ENCODE data around the gene PLEKHA6.
A peak's percentile ranks its signal among the peaks of the same experiment; 100 is the strongest.

The PLEKHA6 gene

GRCh38 chr1:204353213-204353910 is 6.4 kb downstream of the PLEKHA6 start:
- TF ChIP-seq CTCF (IDR thresholded peaks at IDR 0.05; ENCODE audit: low read depth, low read length) = no peak
- no peak for DNase-seq (ENCODE audit: extremely low read depth, low read depth)

DNA sequence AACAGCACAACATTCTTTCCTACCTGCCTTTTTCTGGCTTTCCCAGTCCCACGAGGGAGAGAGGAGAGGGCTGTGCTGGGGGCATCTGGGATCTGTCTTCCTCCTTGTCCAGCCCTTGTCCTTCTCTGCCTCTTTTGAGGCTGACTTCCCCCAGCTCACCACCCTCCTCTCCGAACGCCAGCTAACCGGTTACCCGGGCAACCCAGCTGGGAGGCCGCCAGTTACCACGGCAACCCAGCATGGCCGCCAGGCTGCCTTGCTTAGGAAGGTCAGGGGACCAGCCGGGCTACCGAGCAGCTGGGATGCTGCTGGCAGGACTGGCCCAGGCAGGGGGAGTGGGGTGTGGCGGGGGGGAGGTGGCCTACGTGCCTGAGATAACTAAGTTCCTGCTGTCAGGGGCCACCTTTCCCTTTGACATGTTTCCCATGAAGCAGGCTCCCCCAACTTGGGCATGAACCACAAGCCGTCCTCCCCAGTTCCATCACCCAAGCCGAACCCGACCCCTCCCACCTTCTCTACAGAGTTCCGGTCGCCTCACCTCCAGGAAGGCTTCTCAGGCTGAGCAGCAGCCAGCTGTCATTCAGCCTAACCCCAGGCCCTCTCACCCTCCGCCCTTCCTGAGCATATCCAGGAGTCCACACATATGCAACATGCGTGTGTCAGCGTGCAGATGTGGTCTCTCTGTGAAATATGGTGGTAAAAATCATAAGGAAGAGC is 8.7 kb downstream of the PLEKHA6 start:
- DNase-seq (ENCODE audit: extremely low read depth, low read depth) = peak; percentile 39
- no peak for TF ChIP-seq CTCF (IDR thresholded peaks at IDR 0.05; ENCODE audit: low read depth, low read length)

GRCh38 chr1:204350312-204350711 is 9.4 kb downstream of the PLEKHA6 start:
- TF ChIP-seq CTCF (IDR thresholded peaks at IDR 0.05; ENCODE audit: low read depth, low read length) = no peak
- DNase-seq (ENCODE audit: extremely low read depth, low read depth) = no peak

GRCh38 chr1:204349602-204350001 is 10.1 kb downstream of the PLEKHA6 start:
- DNase-seq (ENCODE audit: extremely low read depth, low read depth) = no peak
- TF ChIP-seq CTCF (IDR thresholded peaks at IDR 0.05; ENCODE audit: low read depth, low read length) = no peak

DNA sequence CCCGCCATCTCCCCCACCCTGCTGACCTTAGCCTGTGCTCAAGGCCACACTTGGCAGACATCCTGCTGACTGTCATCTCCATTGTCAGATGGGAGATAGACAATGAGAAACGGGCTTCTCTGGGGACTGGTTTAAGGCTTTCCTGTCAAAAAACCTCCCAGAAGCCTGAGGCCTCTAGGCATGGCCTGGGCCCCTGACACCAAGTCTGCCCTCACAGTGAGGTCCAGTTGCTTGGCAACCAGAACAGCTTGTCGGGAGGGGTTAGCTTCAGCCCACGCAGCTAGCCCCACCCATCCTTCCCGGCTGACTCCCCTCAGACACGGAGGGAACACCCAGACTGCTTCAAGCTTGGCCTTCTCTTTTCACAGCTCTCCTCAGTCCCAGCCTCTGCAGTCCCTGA is 11.0 kb downstream of the PLEKHA6 start:
- peak; percentile 16 for DNase-seq (ENCODE audit: extremely low read depth, low read depth)

GRCh38 chr1:204348242-204348641 is 11.5 kb downstream of the PLEKHA6 start:
- DNase-seq (ENCODE audit: extremely low read depth, low read depth) = no peak
- TF ChIP-seq CTCF (IDR thresholded peaks at IDR 0.05; ENCODE audit: low read depth, low read length) = no peak

More for the DNA sequence above, 11.0 kb downstream of the PLEKHA6 start:
- TF ChIP-seq CTCF (IDR thresholded peaks at IDR 0.05; ENCODE audit: low read depth, low read length) = no peak

DNA sequence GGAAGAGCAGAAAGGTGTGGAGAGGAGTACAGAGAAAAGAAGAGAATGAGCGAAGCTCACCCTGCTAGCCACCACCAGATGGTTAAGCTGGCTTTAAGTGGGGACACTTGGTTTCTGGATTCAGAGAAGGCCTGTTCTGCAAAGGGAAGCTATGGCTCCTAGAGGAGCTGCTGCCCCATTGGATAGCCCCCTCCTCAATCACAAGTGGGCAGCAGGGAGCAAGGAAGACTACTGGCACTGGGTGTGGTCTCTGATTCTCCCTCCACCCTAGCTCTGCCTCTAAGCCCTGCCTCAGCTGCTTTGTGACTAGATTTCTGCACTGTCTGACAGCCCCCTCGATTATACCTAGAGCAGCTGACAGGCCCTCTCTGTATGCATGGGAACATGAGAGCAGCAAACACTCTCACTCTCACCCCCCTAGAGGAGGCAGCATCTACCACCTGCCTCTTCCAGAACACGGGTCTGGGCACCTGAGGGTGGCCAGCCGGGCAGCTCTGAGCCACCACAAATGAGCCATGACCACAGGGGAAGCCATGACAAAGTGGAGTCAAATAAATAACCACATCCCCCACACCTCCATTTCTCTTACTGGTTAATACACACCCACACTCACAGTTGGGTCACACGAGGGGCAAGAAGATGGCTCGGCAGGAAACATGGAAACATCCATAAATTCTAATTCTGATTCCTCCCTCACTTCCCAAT is 13.6 kb downstream of the PLEKHA6 start:
- TF ChIP-seq CTCF (IDR thresholded peaks at IDR 0.05; ENCODE audit: low read depth, low read length) = no peak
- no peak for DNase-seq (ENCODE audit: extremely low read depth, low read depth)
